ENCODE data around the gene METTL16.

GRCh38 chr17:2435181-2435741 lies 76.4 kb downstream of the METTL16 start:
- no peak for TF ChIP-seq POLR2A (IDR thresholded peaks at IDR 0.05)
- TF ChIP-seq, protein P1, sequence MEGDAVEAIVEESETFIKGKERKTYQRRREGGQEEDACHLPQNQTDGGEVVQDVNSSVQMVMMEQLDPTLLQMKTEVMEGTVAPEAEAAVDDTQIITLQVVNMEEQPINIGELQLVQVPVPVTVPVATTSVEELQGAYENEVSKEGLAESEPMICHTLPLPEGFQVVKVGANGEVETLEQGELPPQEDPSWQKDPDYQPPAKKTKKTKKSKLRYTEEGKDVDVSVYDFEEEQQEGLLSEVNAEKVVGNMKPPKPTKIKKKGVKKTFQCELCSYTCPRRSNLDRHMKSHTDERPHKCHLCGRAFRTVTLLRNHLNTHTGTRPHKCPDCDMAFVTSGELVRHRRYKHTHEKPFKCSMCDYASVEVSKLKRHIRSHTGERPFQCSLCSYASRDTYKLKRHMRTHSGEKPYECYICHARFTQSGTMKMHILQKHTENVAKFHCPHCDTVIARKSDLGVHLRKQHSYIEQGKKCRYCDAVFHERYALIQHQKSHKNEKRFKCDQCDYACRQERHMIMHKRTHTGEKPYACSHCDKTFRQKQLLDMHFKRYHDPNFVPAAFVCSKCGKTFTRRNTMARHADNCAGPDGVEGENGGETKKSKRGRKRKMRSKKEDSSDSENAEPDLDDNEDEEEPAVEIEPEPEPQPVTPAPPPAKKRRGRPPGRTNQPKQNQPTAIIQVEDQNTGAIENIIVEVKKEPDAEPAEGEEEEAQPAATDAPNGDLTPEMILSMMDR (IDR thresholded peaks at IDR 0.05), result no peak
